ENCODE data around the gene ACSM5. TPM values are rescaled to one million over a fixed set of nuclear protein-coding genes. Genes with fewer than 3 reads are reported as not detected.

The ACSM5 gene
- total RNA-seq, 4 donors from 2014 or later, result 1.00 to 4.8 TPM; not detected in 2

DNA sequence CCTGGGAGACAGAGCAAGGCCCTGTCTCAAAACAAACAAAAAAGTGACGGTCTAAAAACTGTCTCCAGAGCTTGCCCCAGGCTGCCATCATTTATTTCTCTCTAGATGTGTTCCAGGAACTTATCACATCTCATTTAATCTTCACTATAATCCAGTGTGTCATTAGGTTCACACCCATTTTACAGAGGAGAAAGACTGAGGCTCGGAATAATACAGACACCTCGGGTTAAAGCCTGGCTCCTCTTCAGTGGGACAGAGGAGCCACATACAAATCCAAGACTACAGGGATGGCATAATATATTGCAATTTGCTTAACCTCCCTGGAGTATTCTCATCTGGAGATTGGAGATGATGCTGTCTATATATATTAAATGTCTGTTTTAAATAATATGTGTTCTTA, 10.7 kb upstream of the ACSM5 start:
- TF ChIP-seq POLR2A (IDR thresholded peaks at IDR 0.05), result no peak
- TF ChIP-seq, protein P1, sequence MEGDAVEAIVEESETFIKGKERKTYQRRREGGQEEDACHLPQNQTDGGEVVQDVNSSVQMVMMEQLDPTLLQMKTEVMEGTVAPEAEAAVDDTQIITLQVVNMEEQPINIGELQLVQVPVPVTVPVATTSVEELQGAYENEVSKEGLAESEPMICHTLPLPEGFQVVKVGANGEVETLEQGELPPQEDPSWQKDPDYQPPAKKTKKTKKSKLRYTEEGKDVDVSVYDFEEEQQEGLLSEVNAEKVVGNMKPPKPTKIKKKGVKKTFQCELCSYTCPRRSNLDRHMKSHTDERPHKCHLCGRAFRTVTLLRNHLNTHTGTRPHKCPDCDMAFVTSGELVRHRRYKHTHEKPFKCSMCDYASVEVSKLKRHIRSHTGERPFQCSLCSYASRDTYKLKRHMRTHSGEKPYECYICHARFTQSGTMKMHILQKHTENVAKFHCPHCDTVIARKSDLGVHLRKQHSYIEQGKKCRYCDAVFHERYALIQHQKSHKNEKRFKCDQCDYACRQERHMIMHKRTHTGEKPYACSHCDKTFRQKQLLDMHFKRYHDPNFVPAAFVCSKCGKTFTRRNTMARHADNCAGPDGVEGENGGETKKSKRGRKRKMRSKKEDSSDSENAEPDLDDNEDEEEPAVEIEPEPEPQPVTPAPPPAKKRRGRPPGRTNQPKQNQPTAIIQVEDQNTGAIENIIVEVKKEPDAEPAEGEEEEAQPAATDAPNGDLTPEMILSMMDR (IDR thresholded peaks at IDR 0.05), result no peak
- Histone ChIP-seq H3K27ac (no peak overlapping the region), H3K4me1 (no peaks in the 10 kb centered on the region), H3K4me3 (no peak overlapping the region), H3K9me3 (no peaks in the 10 kb centered on the region), H3K36me3 (no peaks in the 10 kb centered on the region), H3K27me3 (no peaks in the 10 kb centered on the region)
- no peak for DNase-seq
- intact Hi-C loops (cut with DNase I), result no loop called here
- 75 to 80% methylated on average over 3 of the region's 3 CpGs for WGBS, 2 donors

DNA sequence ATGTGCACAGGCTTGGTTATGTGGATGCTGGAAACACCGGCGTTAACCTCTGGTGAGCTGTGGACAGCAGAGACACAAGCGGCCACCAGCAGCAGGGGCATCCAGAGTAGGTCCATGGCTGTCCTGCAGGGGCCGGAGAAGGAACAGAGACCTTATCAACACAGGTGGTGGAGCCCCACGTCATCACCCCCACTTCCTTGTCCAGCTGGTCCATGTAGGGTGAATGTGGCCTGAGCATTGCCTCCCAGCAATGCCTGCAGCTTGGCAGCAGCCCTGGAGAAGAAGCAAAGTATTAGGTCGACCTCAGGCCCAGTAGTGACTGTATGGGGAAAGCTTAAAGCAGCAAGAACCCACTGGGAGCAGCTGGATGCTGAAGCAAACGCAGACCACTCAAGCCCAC, 10.1 kb upstream of the ACSM5 start:
- DNase-seq, result no peak
- Histone ChIP-seq H3K4me1 (no peaks in the 10 kb centered on the region), H3K27me3 (no peaks in the 10 kb centered on the region), H3K9me3 (no peaks in the 10 kb centered on the region), H3K36me3 (no peaks in the 10 kb centered on the region), H3K27ac (no peak overlapping the region), H3K4me3 (no peak overlapping the region)
- intact Hi-C loops (cut with DNase I), result no loop called here
- 63 to 67% methylated on average over 4 to 5 of the region's 7 CpGs for WGBS, 2 donors
- no peak for TF ChIP-seq POLR2A (IDR thresholded peaks at IDR 0.05)
- TF ChIP-seq, protein P1 (IDR thresholded peaks at IDR 0.05), result no peak

DNA sequence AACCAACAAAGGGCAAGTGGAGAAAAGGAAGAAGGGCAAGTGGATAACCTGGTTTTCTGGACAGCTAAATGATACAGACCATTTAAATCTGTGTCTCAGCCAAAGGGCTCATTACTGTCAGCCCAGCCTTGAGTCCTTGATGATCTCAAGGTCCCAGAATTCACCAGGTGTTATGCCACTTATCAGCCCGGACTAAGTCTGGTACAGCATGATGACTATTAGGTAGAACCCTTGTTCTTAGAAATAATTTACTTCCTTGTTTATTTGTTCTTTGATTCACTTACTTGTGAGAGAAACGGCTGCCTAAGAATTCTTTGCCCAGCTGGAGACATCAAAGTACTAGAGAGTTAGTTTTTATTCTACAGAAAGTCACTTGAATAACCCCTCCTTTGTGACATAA, 8.3 kb upstream of the ACSM5 start:
- no peak for DNase-seq
- TF ChIP-seq, protein P1 (IDR thresholded peaks at IDR 0.05), result no peak
- no peak for TF ChIP-seq POLR2A (IDR thresholded peaks at IDR 0.05)
- 13 to 32% methylated on average over 2 of the region's 2 CpGs for WGBS, 2 donors
- H3K27me3 ChIP-seq, result no peaks in the 10 kb centered on the region
- no peak overlapping the region for H3K4me3 ChIP-seq
- H3K27ac ChIP-seq, result no peak overlapping the region
- H3K9me3 ChIP-seq, result no peaks in the 10 kb centered on the region
- intact Hi-C loops (cut with DNase I), result no loop called here
- H3K36me3 ChIP-seq, result no peaks in the 10 kb centered on the region
- no peaks in the 10 kb centered on the region for H3K4me1 ChIP-seq

DNA sequence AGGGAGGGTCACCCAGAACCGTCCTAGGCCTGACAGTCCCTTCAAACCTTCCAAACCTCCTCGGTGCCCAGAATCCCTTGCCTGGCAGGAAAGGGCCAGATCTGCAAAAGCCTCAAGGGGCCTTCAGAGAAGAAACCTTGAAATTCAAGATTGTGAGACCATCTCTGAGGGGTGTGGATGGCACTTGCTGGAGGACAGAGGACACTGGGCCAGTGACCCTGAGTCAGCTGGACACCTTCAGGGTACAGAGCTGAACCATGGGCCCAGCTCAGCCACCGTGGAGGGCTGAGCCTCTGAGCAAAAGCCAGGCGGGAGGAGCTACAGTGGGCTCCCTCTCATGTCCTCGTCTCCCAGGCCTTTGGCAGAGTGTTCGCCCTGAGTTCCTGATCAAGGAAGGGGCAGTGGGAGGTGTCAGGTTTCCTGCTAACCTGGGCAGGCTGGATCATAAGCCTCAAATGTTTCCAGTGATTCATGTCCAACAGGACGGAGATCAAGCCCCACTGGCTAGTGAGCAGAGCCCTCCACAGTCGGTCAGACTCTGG, 7.8 kb upstream of the ACSM5 start:
- no peaks in the 10 kb centered on the region for H3K36me3 ChIP-seq
- no peaks in the 10 kb centered on the region for H3K9me3 ChIP-seq
- DNase-seq, result no peak
- TF ChIP-seq, protein P1 (IDR thresholded peaks at IDR 0.05), result no peak
- TF ChIP-seq POLR2A (IDR thresholded peaks at IDR 0.05), result no peak
- H3K4me3 ChIP-seq, result no peak overlapping the region
- intact Hi-C loops (cut with DNase I), result no loop called here
- no peak overlapping the region for H3K27ac ChIP-seq
- H3K27me3 ChIP-seq, result no peaks in the 10 kb centered on the region
- 42 to 71% methylated on average over 4 to 8 of the region's 8 CpGs for WGBS, 2 donors
- H3K4me1 ChIP-seq, result no peaks in the 10 kb centered on the region

DNA sequence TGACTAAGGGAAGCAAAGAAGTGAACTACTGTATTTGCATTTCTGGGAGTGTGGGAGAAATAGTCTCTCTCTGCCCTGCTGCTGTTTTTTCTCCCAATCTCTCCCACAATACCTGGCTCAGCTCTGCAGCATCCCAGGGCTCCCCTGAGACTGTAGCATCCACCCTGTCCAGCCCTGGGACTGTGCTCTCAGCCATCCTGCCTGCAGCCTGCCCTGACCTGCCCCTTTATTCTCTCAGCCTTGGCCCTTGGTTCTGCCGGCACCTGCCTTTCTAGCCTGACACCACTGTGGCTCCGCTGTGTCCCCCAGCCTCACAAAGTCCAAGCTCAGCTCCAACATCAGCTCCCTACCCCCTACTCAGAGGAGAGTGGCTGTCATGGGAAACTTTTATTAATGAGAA, 6.7 kb upstream of the ACSM5 start:
- no peak overlapping the region for H3K27ac ChIP-seq

More for the DNA sequence above, 6.7 kb upstream of the ACSM5 start:
- TF ChIP-seq POLR2A (IDR thresholded peaks at IDR 0.05), result no peak
- TF ChIP-seq, protein P1 (IDR thresholded peaks at IDR 0.05), result no peak
- Histone ChIP-seq H3K36me3 (no peaks in the 10 kb centered on the region), H3K27me3 (no peaks in the 10 kb centered on the region), H3K4me1 (no peaks in the 10 kb centered on the region), H3K9me3 (no peaks in the 10 kb centered on the region), H3K4me3 (no peak overlapping the region)
- intact Hi-C loops (cut with DNase I), result no loop called here
- DNase-seq, result no peak
- 76 to 79% methylated on average over 2 of the region's 2 CpGs for WGBS, 2 donors
